GM20000 (cell line): Measurements from ENCODE around the gene TNNC1.

ENCODE experiments used
- DNase-seq: peaks from one replicate; pipeline ENCODE4 v3.0.0; 2012; ENCODE audit warnings: low spot score
- CTCF ChIP-seq: IDR thresholded peaks from 2 replicates; pipeline ENCODE4 v1.5.1; 2012; ENCODE audit warnings: mild to moderate bottlenecking, control low read depth; ENCODE audit errors: extremely low read depth, missing control alignments

Gene TNNC1

GRCh38 chr3:52450489-52451236 is 3.2 kb downstream of the TNNC1 start:
- TF ChIP-seq CTCF = no peak
- DNase-seq = no peak

- DNase-seq = no peak
Observed at GRCh38 chr3:52447512-52448355, 6.1 kb downstream of the TNNC1 start.

GRCh38 chr3:52446631-52447511 is 7.0 kb downstream of the TNNC1 start:
- DNase-seq = peak; percentile 81
- TF ChIP-seq CTCF = peak; percentile 94

More at GRCh38 chr3:52447512-52448355, 6.1 kb downstream of the TNNC1 start:
- no peak for TF ChIP-seq CTCF

- TF ChIP-seq CTCF = no peak
- DNase-seq = no peak
Observed at GRCh38 chr3:52446042-52446441, 7.8 kb downstream of the TNNC1 start.

GRCh38 chr3:52444860-52445793 is 8.7 kb downstream of the TNNC1 start, which contains the start of gene SEMA3G:
TSS of gene SEMA3G (minus strand) at chr3:52445103. CDS start at chr3:52445027, 76 bp downstream.
- DNase-seq = peak; percentile 83

More at GRCh38 chr3:52444860-52445793, 8.7 kb downstream of the TNNC1 start, which contains the start of gene SEMA3G:
- TF ChIP-seq CTCF = peak; percentile 15
